ENCODE data around the gene NAP1L2. TPM values are rescaled to one million over a fixed set of nuclear protein-coding genes. Genes with fewer than 3 reads are reported as not detected.

NAP1L2 gene
- total and polyA plus RNA-seq, 2 donors (not counting 1 experiment from before 2014, with no cell fraction given): 0.25 to 1.7 TPM

- intact Hi-C loops (cut with micrococcal nuclease): no loop called here
- Mint-ChIP-seq H3K4me3 (peak overlapping the region; percentile 82), H3K9me3 (ENCODE audit: insufficient read depth) (no peaks in the 10 kb centered on the region), H3K4me1 (peaks cover 11% of the 10 kb centered on the region), H3K27me3 (peaks cover 18% of the 10 kb centered on the region), H3K27ac (peak overlapping the region; percentile 72)
- no peaks in the 10 kb centered on the region for H3K36me3 ChIP-seq (replicated peaks in 1 of 2; ENCODE audit: control extremely low read depth in 1 of 2, control insufficient read depth in 1 of 2, extremely low read depth in 1 of 2, insufficient read depth in 2 of 2, low read length in 1 of 2)
- no peaks in the 10 kb centered on the region for H3K79me2 ChIP-seq (ENCODE audit: control insufficient read depth, insufficient read depth, low read length)
- TF ChIP-seq EZH2 (IDR thresholded peaks at IDR 0.05; ENCODE audit: borderline replicate concordance, insufficient read depth, low read depth, low read length, poor library complexity, severe bottlenecking) (no peak), CTCF (IDR thresholded peaks at IDR 0.05) (no peak)
- H4K20me1 ChIP-seq (ENCODE audit: control insufficient read depth, insufficient read depth, low read length, poor library complexity, severe bottlenecking): no peaks in the 10 kb centered on the region
- H3K9ac ChIP-seq (ENCODE audit: low read length): peak overlapping the region; percentile 37
- DNase-seq: no peak
- no peaks in the 10 kb centered on the region for H3K4me1 ChIP-seq (ENCODE audit: control insufficient read depth in 2 of 2, insufficient read depth in 2 of 2, low read length in 2 of 2)
- H3K9me3 ChIP-seq (ENCODE audit: control extremely low read depth in 1 of 3, control insufficient read depth in 2 of 3, insufficient read depth in 1 of 3, low read length in 2 of 3): no peaks in the 10 kb centered on the region
- no peak overlapping the region for H3K27ac ChIP-seq (ENCODE audit: low read length in 2 of 2)
- POLR2A ChIA-PET: no interaction called here
- H3K4me3 ChIP-seq (ENCODE audit: control extremely low read depth in 1 of 5, extremely low read depth in 1 of 5, insufficient read depth in 1 of 5, low read depth in 2 of 5, low read length in 4 of 5): peak overlapping the region in 4 of 5 experiments; percentile 15 to 44 (median 29)
- peaks cover 0 to 5% (median 0%) of the 10 kb centered on the region in 4 experiments for H3K27me3 ChIP-seq (replicated peaks in 1 of 4; ENCODE audit: control extremely low read depth in 1 of 4, control insufficient read depth in 3 of 4, insufficient read depth in 4 of 4, low read length in 3 of 4)
- H3K4me2 ChIP-seq (replicated peaks; ENCODE audit: low read depth, low read length, poor library complexity, severe bottlenecking): peak overlapping the region; percentile 44
- no peak for ATAC-seq (ENCODE audit: low read depth)
- 2% methylated on average over 10 of the region's 18 CpGs for WGBS (ENCODE audit: insufficient coverage)
- CTCF ChIA-PET: no interaction called here
- peak overlapping the region; percentile 50 for H2AFZ ChIP-seq (ENCODE audit: insufficient read depth, low read depth, low read length, poor library complexity, severe bottlenecking)
Observed at GRCh38 chrX:73213734-73214425, 771 bp downstream of the NAP1L2 start.

- intact Hi-C loops (cut with micrococcal nuclease): no loop called here
- ChIA-PET CTCF (no interaction called here), POLR2A (no interaction called here)
- H3K4me3 Mint-ChIP-seq: no peak overlapping the region
- TF ChIP-seq CTCF (IDR thresholded peaks at IDR 0.05) (no peak), EZH2 (IDR thresholded peaks at IDR 0.05; ENCODE audit: borderline replicate concordance, insufficient read depth, low read depth, low read length, poor library complexity, severe bottlenecking) (no peak)
- no peaks in the 10 kb centered on the region for H3K36me3 ChIP-seq (replicated peaks in 1 of 2; ENCODE audit: control extremely low read depth in 1 of 2, control insufficient read depth in 1 of 2, extremely low read depth in 1 of 2, insufficient read depth in 2 of 2, low read length in 1 of 2)
- H4K20me1 ChIP-seq (ENCODE audit: control insufficient read depth, insufficient read depth, low read length, poor library complexity, severe bottlenecking): no peaks in the 10 kb centered on the region
- H3K79me2 ChIP-seq (ENCODE audit: control insufficient read depth, insufficient read depth, low read length): no peaks in the 10 kb centered on the region
- no peak overlapping the region for H3K9ac ChIP-seq (ENCODE audit: low read length)
- H3K27ac Mint-ChIP-seq: no peak overlapping the region
- no peak overlapping the region for H3K27ac ChIP-seq (ENCODE audit: low read length in 2 of 2)
- no peaks in the 10 kb centered on the region for H3K27me3 ChIP-seq (replicated peaks in 1 of 4; ENCODE audit: control extremely low read depth in 1 of 4, control insufficient read depth in 3 of 4, insufficient read depth in 4 of 4, low read length in 3 of 4)
- no peaks in the 10 kb centered on the region for H3K4me1 ChIP-seq (ENCODE audit: control insufficient read depth in 2 of 2, insufficient read depth in 2 of 2, low read length in 2 of 2)
- no CpG with 5 or more reads among the region's 2 CpGs for WGBS (ENCODE audit: insufficient coverage)
- peaks cover 1% of the 10 kb centered on the region for H3K9me3 Mint-ChIP-seq (ENCODE audit: insufficient read depth)
- H3K9me3 ChIP-seq (ENCODE audit: control extremely low read depth in 1 of 3, control insufficient read depth in 2 of 3, insufficient read depth in 1 of 3, low read length in 2 of 3): peaks cover 0 to 4% (median 0%) of the 10 kb centered on the region in 3 donors
- no peaks in the 10 kb centered on the region for H3K4me1 Mint-ChIP-seq
- H3K4me3 ChIP-seq (ENCODE audit: control extremely low read depth in 1 of 5, extremely low read depth in 1 of 5, insufficient read depth in 1 of 5, low read depth in 2 of 5, low read length in 4 of 5): no peak overlapping the region
- H3K4me2 ChIP-seq (replicated peaks; ENCODE audit: low read depth, low read length, poor library complexity, severe bottlenecking): no peak overlapping the region
- ATAC-seq (ENCODE audit: low read depth) (no peak), DNase-seq (no peak)
- H2AFZ ChIP-seq (ENCODE audit: insufficient read depth, low read depth, low read length, poor library complexity, severe bottlenecking): no peak overlapping the region
- H3K27me3 Mint-ChIP-seq: peaks cover 1% of the 10 kb centered on the region
Observed at GRCh38 chrX:73206366-73206765, 8.3 kb downstream of the NAP1L2 start.

Measured in B cell (primary cell).